Testis (tissue), 3 donors: ENCODE measurements around the gene SMCO2. TPM values are rescaled to one million over a fixed set of nuclear protein-coding genes. Genes with fewer than 3 reads are reported as not detected.

Experiments used
- DNase-seq: peaks from one replicate; pipeline ENCODE4 v3.0.0-alpha.2; 2019
- H3K27ac ChIP-seq, 2 donors: fragments of 200-600 bp; sonication (generic); one replicate each; pipeline ENCODE4 v1.5.1; 2019
- H3K27me3 ChIP-seq: fragments of 200-600 bp; sonication (generic); one replicate; pipeline ENCODE4 v1.5.1; 2019
- H3K36me3 ChIP-seq: fragments of 200-600 bp; sonication (generic); one replicate; pipeline ENCODE4 v1.5.1; 2017; ENCODE audit warnings: low read depth; ENCODE audit errors: missing control alignments
- H3K4me1 ChIP-seq: fragments of 200-600 bp; sonication (generic); one replicate; pipeline ENCODE4 v1.5.1; 2019
- H3K4me3 ChIP-seq, 2 donors: fragments of 200-600 bp; sonication (generic); one replicate each; pipeline ENCODE4 v1.5.1; 2017 to 2019
- H3K9me3 ChIP-seq: fragments of 200-600 bp; sonication (generic); one replicate; pipeline ENCODE4 v1.5.1; 2017
- POLR2A ChIP-seq: fragments of 450-650 bp; IDR thresholded peaks from one replicate; pipeline ENCODE4 v1.6.1; 2017; ENCODE audit warnings: antibody characterized with exemption, mild to moderate bottlenecking, moderate library complexity
- WGBS, 2 donors: methylation state at CpG; one replicate each; pipeline ENCODE4 v1.1.5; 2018; 5-methylcytosine and 5-hydroxymethylcytosine counted together
- intact Hi-C: fragments of 100-400 bp; cut with DNase I; formaldehyde crosslinking; loops from one replicate; pipeline ENCODE4 v1.15.1; 2023; ENCODE audit warnings: low total_unique reads
- polyA plus RNA-seq: library from polyadenylated mRNA; stranded (reverse); fragments of 350-450 nt; fragmentation: Illumina TruSeq; extraction: RNeasy Lipid Tissue Mini Kit (QIAGEN cat#74804); gene quantifications from one replicate; pipeline ENCODE4 v1.2.3, GENCODE V29; 2014; ENCODE audit warnings: low read depth, low replicate concordance; ENCODE audit not compliant: insufficient read depth
- total RNA-seq, 2 donors: library from RNA; depleted of rRNA; stranded (reverse); fragments of >200 nt; gene quantifications; one replicate each; pipeline ENCODE4 v1.2.3, GENCODE V29; 2016
- TF ChIP-seq, protein P1 (sequence below), 3 experiments: fragments of 450-650 bp in 2 of 3; fragments of 200-600 bp in 1 of 3; sonication (generic) in 1 of 3; IDR thresholded peaks; one replicate each; pipeline ENCODE4 v1.5.1; 2016 to 2019; ENCODE audit warnings: antibody characterized with exemption in 3 of 3, mild to moderate bottlenecking in 2 of 3, moderate library complexity in 1 of 3

SMCO2 gene
- total and polyA plus RNA-seq, 3 donors from 2014 or later = 1.5 to 4.6 TPM; not detected in 1

DNA sequence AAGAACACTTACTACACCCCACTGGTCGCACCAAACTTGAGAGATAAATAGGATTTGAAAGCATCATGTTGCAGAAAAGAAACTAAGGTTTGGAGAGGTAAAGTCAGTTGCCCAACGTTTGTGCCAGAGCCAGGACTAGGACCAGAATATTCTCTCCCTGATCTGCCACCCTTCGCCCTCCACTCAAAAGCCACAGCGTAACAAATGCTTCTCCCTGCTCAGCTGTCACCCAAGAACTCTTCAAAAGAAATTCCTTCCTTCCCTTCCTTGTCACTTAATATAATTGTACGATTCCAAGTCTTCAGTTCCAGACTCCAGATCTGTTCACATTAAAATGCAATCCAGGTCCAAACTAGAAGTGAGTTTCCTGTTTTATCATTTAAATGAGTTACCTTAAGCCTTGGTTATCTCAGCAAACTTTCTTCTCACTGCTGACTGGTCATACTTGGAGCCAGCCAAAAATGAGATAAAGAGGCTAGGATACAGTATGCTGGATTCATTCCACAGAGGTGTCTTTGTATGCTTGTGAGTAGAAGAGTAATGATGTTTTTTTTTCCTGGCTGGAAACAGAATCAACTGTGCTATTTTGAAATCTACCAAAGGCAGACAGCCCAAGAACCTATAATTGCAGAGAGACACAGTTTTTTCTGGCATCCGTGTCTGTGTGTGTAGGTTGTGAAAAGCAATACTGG is 64.6 kb downstream of the SMCO2 start:
- H3K27ac ChIP-seq = no peak overlapping the region
- H3K27me3 ChIP-seq = no peaks in the 10 kb centered on the region
- H3K4me3 ChIP-seq = no peak overlapping the region
- H3K36me3 ChIP-seq = no peaks in the 10 kb centered on the region
- no peaks in the 10 kb centered on the region for H3K9me3 ChIP-seq
- DNase-seq = no peak
- peaks cover 10% of the 10 kb centered on the region for H3K4me1 ChIP-seq
- intact Hi-C loops = no loop called here
- 59 to 68% methylated on average over 6 of the region's 6 CpGs for WGBS, 2 donors
- no peak for TF ChIP-seq POLR2A
- TF ChIP-seq, protein P1, sequence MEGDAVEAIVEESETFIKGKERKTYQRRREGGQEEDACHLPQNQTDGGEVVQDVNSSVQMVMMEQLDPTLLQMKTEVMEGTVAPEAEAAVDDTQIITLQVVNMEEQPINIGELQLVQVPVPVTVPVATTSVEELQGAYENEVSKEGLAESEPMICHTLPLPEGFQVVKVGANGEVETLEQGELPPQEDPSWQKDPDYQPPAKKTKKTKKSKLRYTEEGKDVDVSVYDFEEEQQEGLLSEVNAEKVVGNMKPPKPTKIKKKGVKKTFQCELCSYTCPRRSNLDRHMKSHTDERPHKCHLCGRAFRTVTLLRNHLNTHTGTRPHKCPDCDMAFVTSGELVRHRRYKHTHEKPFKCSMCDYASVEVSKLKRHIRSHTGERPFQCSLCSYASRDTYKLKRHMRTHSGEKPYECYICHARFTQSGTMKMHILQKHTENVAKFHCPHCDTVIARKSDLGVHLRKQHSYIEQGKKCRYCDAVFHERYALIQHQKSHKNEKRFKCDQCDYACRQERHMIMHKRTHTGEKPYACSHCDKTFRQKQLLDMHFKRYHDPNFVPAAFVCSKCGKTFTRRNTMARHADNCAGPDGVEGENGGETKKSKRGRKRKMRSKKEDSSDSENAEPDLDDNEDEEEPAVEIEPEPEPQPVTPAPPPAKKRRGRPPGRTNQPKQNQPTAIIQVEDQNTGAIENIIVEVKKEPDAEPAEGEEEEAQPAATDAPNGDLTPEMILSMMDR (IDR thresholded peaks at IDR 0.05) = no peak

DNA sequence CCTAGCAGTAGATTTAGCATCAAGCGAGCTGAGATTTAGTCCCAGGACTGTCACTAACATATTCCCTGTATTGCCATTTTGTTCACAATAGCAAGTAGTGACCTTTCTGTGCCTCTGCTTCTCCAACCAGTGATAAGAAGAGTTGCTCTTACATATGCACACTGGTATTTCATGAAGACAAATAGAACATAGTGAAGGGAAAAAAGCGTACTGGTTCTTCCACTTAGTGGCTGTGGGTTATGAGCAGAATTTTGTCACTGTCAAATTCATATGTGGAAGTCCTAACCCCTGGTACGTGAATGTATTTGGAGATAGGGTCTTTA is 65.1 kb downstream of the SMCO2 start:
- no peaks in the 10 kb centered on the region for H3K9me3 ChIP-seq
- H3K36me3 ChIP-seq = no peaks in the 10 kb centered on the region
- intact Hi-C loops = no loop called here
- H3K27ac ChIP-seq = no peak overlapping the region
- no peak overlapping the region for H3K4me3 ChIP-seq
- 58 to 70% methylated on average over 3 of the region's 3 CpGs for WGBS, 2 donors
- no peak for TF ChIP-seq POLR2A
- TF ChIP-seq, protein P1 (IDR thresholded peaks at IDR 0.05) = no peak
- no peak for DNase-seq
- H3K4me1 ChIP-seq = peaks cover 10% of the 10 kb centered on the region
- H3K27me3 ChIP-seq = no peaks in the 10 kb centered on the region

DNA sequence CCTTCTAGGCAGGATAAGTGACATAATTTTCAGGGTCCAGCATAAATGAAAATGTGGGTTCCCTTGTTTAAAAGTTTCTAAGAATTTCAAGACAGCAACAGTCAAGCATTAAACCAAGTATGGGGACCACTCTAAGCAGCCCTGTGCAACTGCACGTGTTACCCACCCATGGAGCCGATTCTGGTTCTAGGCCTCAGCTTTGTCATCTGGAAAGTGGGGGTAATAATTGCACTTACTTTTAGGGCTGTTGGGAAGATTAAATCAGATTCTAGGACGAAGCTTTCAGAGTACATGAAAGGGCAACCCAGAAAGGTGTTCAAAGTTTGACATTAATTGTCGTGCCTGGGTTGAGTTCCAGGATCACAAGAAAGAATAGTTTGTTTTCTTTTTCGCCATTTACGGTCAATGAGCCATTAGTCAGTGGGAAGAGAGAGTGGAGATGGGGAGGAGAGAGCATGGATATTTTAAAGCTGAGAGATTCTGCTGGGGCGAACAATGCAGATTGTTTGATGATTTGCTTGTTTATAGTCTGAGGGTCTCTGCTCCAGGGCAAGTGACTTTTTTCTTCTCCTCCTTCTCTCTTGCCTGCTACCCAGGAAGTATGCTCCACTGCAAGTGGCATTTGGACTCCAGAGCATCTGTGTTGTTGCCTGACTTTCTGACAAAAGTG is 66.8 kb downstream of the SMCO2 start:
- no peak for DNase-seq
- Histone ChIP-seq H3K4me3 (no peak overlapping the region), H3K9me3 (no peaks in the 10 kb centered on the region), H3K27ac (no peak overlapping the region), H3K36me3 (no peaks in the 10 kb centered on the region), H3K27me3 (no peaks in the 10 kb centered on the region), H3K4me1 (peaks cover 10% of the 10 kb centered on the region)
- intact Hi-C loops = no loop called here
- TF ChIP-seq POLR2A = no peak
- TF ChIP-seq, protein P1 (IDR thresholded peaks at IDR 0.05) = no peak
- 92 to 94% methylated on average over 7 of the region's 7 CpGs for WGBS, 2 donors

DNA sequence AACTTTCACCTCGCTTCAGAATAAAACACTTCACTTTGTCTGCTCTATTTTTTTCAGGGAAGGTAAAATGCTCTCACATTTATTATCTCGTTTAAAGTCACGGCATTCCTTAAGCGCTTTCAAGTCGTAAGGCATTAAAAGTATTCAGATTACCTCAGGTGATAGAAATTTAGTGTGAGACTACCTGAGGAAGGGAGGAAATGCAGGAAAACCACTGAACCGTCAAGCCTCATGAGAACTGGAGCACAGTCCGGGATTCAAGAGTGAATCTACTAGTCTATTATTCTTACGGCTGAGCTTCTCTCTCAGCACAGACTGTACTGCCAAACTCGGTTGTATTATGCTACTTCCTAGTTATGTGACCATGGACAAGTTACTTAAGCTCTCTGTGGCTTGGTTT is 69.1 kb downstream of the SMCO2 start:
- 78 to 80% methylated on average over 9 of the region's 9 CpGs for WGBS, 2 donors
- Histone ChIP-seq H3K27ac (no peak overlapping the region), H3K4me3 (no peak overlapping the region), H3K36me3 (no peaks in the 10 kb centered on the region), H3K9me3 (no peaks in the 10 kb centered on the region), H3K27me3 (no peaks in the 10 kb centered on the region), H3K4me1 (peaks cover 10% of the 10 kb centered on the region)
- intact Hi-C loops = no loop called here
- no peak for DNase-seq
- TF ChIP-seq POLR2A = no peak
- TF ChIP-seq, protein P1 (IDR thresholded peaks at IDR 0.05) = no peak

DNA sequence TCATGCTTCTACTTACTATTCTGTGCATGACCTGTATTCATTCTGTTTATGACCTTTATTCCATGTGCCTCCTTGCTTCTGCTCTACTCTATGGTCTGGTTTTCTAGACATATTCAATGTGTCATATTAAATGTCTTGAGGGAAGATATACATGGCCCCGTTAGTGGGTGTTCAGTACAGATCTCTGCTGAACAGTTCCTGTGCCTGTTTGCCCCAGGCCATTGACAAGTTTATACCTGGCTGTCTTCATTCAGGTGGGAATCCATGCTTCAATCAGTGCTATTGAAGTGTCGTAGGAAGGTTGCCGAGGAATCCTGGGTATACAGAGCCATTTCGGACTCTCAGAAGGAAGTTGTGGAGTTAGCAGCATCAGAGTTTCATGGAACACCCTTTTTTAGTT is 70.1 kb downstream of the SMCO2 start:
- intact Hi-C loops = no loop called here

More for the DNA sequence above, 70.1 kb downstream of the SMCO2 start:
- 71 to 83% methylated on average over 4 of the region's 4 CpGs for WGBS, 2 donors
- Histone ChIP-seq H3K36me3 (no peaks in the 10 kb centered on the region), H3K27ac (no peak overlapping the region), H3K4me3 (no peak overlapping the region), H3K9me3 (no peaks in the 10 kb centered on the region), H3K27me3 (no peaks in the 10 kb centered on the region), H3K4me1 (peaks cover 2% of the 10 kb centered on the region)
- no peak for TF ChIP-seq POLR2A
- TF ChIP-seq, protein P1 (IDR thresholded peaks at IDR 0.05) = no peak
- no peak for DNase-seq
